H1 (cell line): Measurements from ENCODE around the gene NUP210L. TPM values are rescaled to one million over a fixed set of nuclear protein-coding genes. Genes with fewer than 3 reads are reported as not detected.
A peak's percentile ranks its signal among the peaks of the same experiment; 100 is the strongest.

ENCODE experiments used
- CTCF ChIA-PET: fragments of 300-600 bp; sonication (Branson Sonifier 250); formaldehyde crosslinking; loops from one replicate; lab custom pipeline; 2021; ENCODE audit not compliant: partially characterized antibody; lab: Charles Lee
- POLR2A ChIA-PET: fragments of 300-600 bp; sonication (Branson Sonifier 250); formaldehyde crosslinking; loops from one replicate; lab custom pipeline; 2021; ENCODE audit warnings: inconsistent platforms; ENCODE audit not compliant: partially characterized antibody; lab: Charles Lee
- DNase-seq, 2 experiments: peaks; one replicate each; pipeline versions ENCODE4 v3.0.0 to v3.0.0-alpha.2; 2010 to 2022; ENCODE audit warnings: low spot score in 2 of 2, low read depth in 1 of 2, mixed read lengths in 1 of 2
- FAIRE-seq: peaks from 2 replicates; lab custom pipeline; 2011; peaks lifted over from hg19 to GRCh38; lab: Jason Lieb, UNC
- H2AFZ ChIP-seq: 2 replicates; pipeline ENCODE4 v1.8.1; 2012; ENCODE audit warnings: low read length, inconsistent platforms
- H2AK5ac ChIP-seq: 2 replicates; pipeline ENCODE4 v1.6.1; 2013; ENCODE audit warnings: low read depth, low read length
- H2BK120ac ChIP-seq: replicated peaks from 2 replicates; pipeline ENCODE3; 2013; ENCODE audit warnings: low read depth, low read length, inconsistent platforms
- H2BK12ac ChIP-seq: 2 replicates; pipeline ENCODE4 v1.6.1; 2013; ENCODE audit warnings: low read depth, low read length
- H2BK15ac ChIP-seq: 2 replicates; pipeline ENCODE4 v1.6.1; 2013; ENCODE audit warnings: low read length
- H2BK20ac ChIP-seq: 2 replicates; pipeline ENCODE4 v1.6.1; 2013; ENCODE audit warnings: low read length
- H2BK5ac ChIP-seq: 2 replicates; pipeline ENCODE4 v1.6.1; 2013; ENCODE audit warnings: low read depth, low read length
- H3K14ac ChIP-seq: 2 replicates; pipeline ENCODE4 v1.6.1; 2013; ENCODE audit warnings: inconsistent platforms; ENCODE audit not compliant: insufficient read length
- H3K18ac ChIP-seq: 2 replicates; pipeline ENCODE4 v1.6.1; 2013; ENCODE audit warnings: low read length; ENCODE audit errors: extremely low read depth
- H3K23ac ChIP-seq: 2 replicates; pipeline ENCODE4 v1.6.1; 2013; ENCODE audit warnings: inconsistent platforms; ENCODE audit not compliant: insufficient read length
- H3K23me2 ChIP-seq: 2 replicates; pipeline ENCODE4 v1.6.1; 2013; ENCODE audit warnings: low read depth, low read length
- H3K27ac ChIP-seq: 2 replicates; pipeline ENCODE4 v1.6.1; 2011; ENCODE audit warnings: low read depth, low read length, inconsistent platforms
- H3K27me3 ChIP-seq, 4 experiments: replicated peaks in 1 of 4; 1 replicate in 1 of 4; 2 replicates in 3 of 4; pipeline versions ENCODE4 v1.6.1 to v1.8.1; 2011 to 2013; ENCODE audit warnings: low read length in 3 of 4, mild to moderate bottlenecking in 3 of 4, inconsistent platforms in 2 of 4, mixed read lengths in 2 of 4, moderate library complexity in 1 of 4; ENCODE audit not compliant: control insufficient read depth in 3 of 4, insufficient read depth in 3 of 4; ENCODE audit errors: extremely low read depth in 1 of 4
- H3K36me3 ChIP-seq, 4 experiments: 2 replicates each; pipeline versions ENCODE4 v1.6.1 to v1.8.1; 2011 to 2013; ENCODE audit warnings: mild to moderate bottlenecking in 4 of 4, low read length in 3 of 4, moderate library complexity in 2 of 4, control low read depth in 1 of 4, inconsistent platforms in 1 of 4; ENCODE audit not compliant: insufficient read depth in 4 of 4, control insufficient read depth in 2 of 4
- H3K4ac ChIP-seq: replicated peaks from 2 replicates; pipeline ENCODE3; 2013; ENCODE audit warnings: low read length, low read depth, mixed read lengths, inconsistent platforms; ENCODE audit not compliant: insufficient read length
- H3K4me1 ChIP-seq, 4 experiments: replicated peaks in 1 of 4; 1 replicate in 1 of 4; 2 replicates in 3 of 4; pipeline versions ENCODE4 v1.6.1 to v1.8.1; 2011 to 2013; ENCODE audit warnings: low read length in 3 of 4, inconsistent platforms in 2 of 4, mixed read lengths in 1 of 4; ENCODE audit not compliant: insufficient read depth in 4 of 4, control insufficient read depth in 3 of 4
- H3K4me2 ChIP-seq, 2 experiments: 2 replicates each; pipeline versions ENCODE4 v1.6.1 to v1.8.1; 2011 to 2013; ENCODE audit warnings: low read depth in 2 of 2, low read length in 2 of 2, control low read depth in 1 of 2, inconsistent platforms in 1 of 2, mild to moderate bottlenecking in 1 of 2; ENCODE audit not compliant: insufficient read depth in 1 of 2
- H3K4me3 ChIP-seq, 4 experiments: fragments of 200-600, 300-600 bp in 1 of 4; sonication (generic), shearing (Covaris generic), sonication (Bioruptor Twin) in 1 of 4; 2 replicates each; pipeline versions ENCODE4 v1.5.1 to v1.8.1; 2011 to 2016; ENCODE audit warnings: low read length in 4 of 4, low read depth in 3 of 4, control low read depth in 2 of 4, inconsistent platforms in 2 of 4, mild to moderate bottlenecking in 2 of 4, mixed read lengths in 1 of 4, moderate library complexity in 1 of 4; ENCODE audit not compliant: insufficient read depth in 2 of 4; ENCODE audit errors: extremely low read depth in 1 of 4
- H3K56ac ChIP-seq: replicated peaks from 2 replicates; pipeline ENCODE3; 2013; ENCODE audit warnings: low read depth, mild to moderate bottlenecking, mixed read lengths, low read length, inconsistent platforms; ENCODE audit not compliant: insufficient read length
- H3K79me1 ChIP-seq: 2 replicates; pipeline ENCODE4 v1.6.1; 2013; ENCODE audit warnings: low read depth, low read length, control low read depth
- H3K79me2 ChIP-seq, 2 experiments: 2 replicates each; pipeline versions ENCODE4 v1.6.1 to v1.8.1; 2012 to 2013; ENCODE audit warnings: low read length in 2 of 2, mild to moderate bottlenecking in 2 of 2, inconsistent platforms in 1 of 2; ENCODE audit not compliant: insufficient read depth in 2 of 2, control insufficient read depth in 1 of 2
- H3K9ac ChIP-seq, 4 experiments: replicated peaks in 1 of 4; 1 replicate in 1 of 4; 2 replicates in 3 of 4; pipeline versions ENCODE4 v1.6.1 to v1.8.1; 2011 to 2013; ENCODE audit warnings: low read depth in 3 of 4, low read length in 3 of 4, control low read depth in 2 of 4, mild to moderate bottlenecking in 2 of 4, moderate library complexity in 2 of 4, inconsistent platforms in 1 of 4; ENCODE audit errors: extremely low read depth in 1 of 4
- H3K9me3 ChIP-seq, 2 experiments: 2 replicates each; pipeline versions ENCODE4 v1.6.1 to v1.8.1; 2012 to 2013; ENCODE audit warnings: mild to moderate bottlenecking in 2 of 2, moderate library complexity in 2 of 2, control low read depth in 1 of 2, inconsistent platforms in 1 of 2, low read depth in 1 of 2, low read length in 1 of 2, mixed read lengths in 1 of 2; ENCODE audit not compliant: insufficient read depth in 2 of 2
- H4K20me1 ChIP-seq, 2 experiments: replicated peaks in 1 of 2; 2 replicates each; pipeline versions ENCODE3 to v1.8.1; 2011 to 2013; ENCODE audit warnings: inconsistent platforms in 2 of 2, low read length in 2 of 2, mild to moderate bottlenecking in 1 of 2; ENCODE audit not compliant: insufficient read depth in 2 of 2, control insufficient read depth in 1 of 2
- H4K5ac ChIP-seq: 2 replicates; pipeline ENCODE4 v1.6.1; 2013; ENCODE audit warnings: low read length, low read depth, mixed read lengths, inconsistent platforms; ENCODE audit not compliant: insufficient read length
- H4K8ac ChIP-seq: 2 replicates; pipeline ENCODE4 v1.8.0; 2013; ENCODE audit warnings: mild to moderate bottlenecking, moderate library complexity, low read length, inconsistent platforms; ENCODE audit not compliant: insufficient read depth; ENCODE audit errors: extremely low read depth
- H4K91ac ChIP-seq: replicated peaks from 2 replicates; pipeline ENCODE3; 2013; ENCODE audit warnings: low read length, mixed read lengths, inconsistent platforms; ENCODE audit not compliant: insufficient read length
- BACH1 ChIP-seq: IDR thresholded peaks from 2 replicates; pipeline ENCODE4 v1.6.1; 2012; ENCODE audit warnings: low read length, improper control_type of control experiment
- CTCF ChIP-seq, 3 experiments: IDR thresholded peaks; 1 replicate in 2 of 3; 2 replicates in 1 of 3; pipeline versions ENCODE4 v1.5.1 to v1.6.1; 2011; ENCODE audit warnings: low read length in 3 of 3, mild to moderate bottlenecking in 3 of 3, inconsistent platforms in 2 of 3, low read depth in 1 of 3, moderate library complexity in 1 of 3; ENCODE audit not compliant: insufficient read depth in 1 of 3; ENCODE audit errors: control extremely low read depth in 1 of 3
- JUND ChIP-seq: IDR thresholded peaks from 2 replicates; pipeline ENCODE4 v1.6.1; 2011; ENCODE audit warnings: mild to moderate bottlenecking, improper control_type of control experiment, low read length
- RAD21 ChIP-seq, 2 experiments: IDR thresholded peaks in 1 of 2; conservative IDR thresholded peaks in 1 of 2; 2 replicates each; pipeline ENCODE4 v1.6.1; 2011; ENCODE audit warnings: low read depth in 2 of 2, low read length in 2 of 2, improper control_type of control experiment in 1 of 2, inconsistent platforms in 1 of 2, mild to moderate bottlenecking in 1 of 2, moderate library complexity in 1 of 2
- TCF12 ChIP-seq: IDR thresholded peaks from 2 replicates; pipeline ENCODE4 v1.6.1; 2011; ENCODE audit warnings: low read depth, mild to moderate bottlenecking, low read length
- TEAD4 ChIP-seq: IDR thresholded peaks from 2 replicates; pipeline ENCODE4 v1.6.1; 2012; ENCODE audit warnings: low read depth, low read length, inconsistent platforms, mixed read lengths
- YY1 ChIP-seq: IDR thresholded peaks from 2 replicates; pipeline ENCODE4 v1.6.1; 2011; ENCODE audit warnings: low read depth, mild to moderate bottlenecking, low read length
- ZNF274 ChIP-seq: IDR thresholded peaks from 2 replicates; pipeline ENCODE4 v1.7.0; 2012; ENCODE audit warnings: low read length, borderline replicate concordance; ENCODE audit errors: extremely low read depth
- WGBS, 2 experiments: shearing (Covaris generic) in 1 of 2; methylation state at CpG; one replicate each; pipeline versions ENCODE4 v1.1.6 to v1.1.7; 2013 to 2015; ENCODE audit warnings: low lambda C conversion rate in 2 of 2, mixed read lengths in 2 of 2, inconsistent platforms in 1 of 2, low coverage in 1 of 2, missing lambda C conversion rate in 1 of 2; ENCODE audit not compliant: insufficient replicate concordance in 2 of 2, insufficient coverage in 1 of 2, insufficient read length in 1 of 2; ENCODE audit errors: extremely low coverage in 1 of 2, missing lambda C conversion rate in 1 of 2; 5-methylcytosine and 5-hydroxymethylcytosine counted together
- polyA plus RNA-seq, 7 experiments: library from polyadenylated mRNA; depleted of rRNA in 3 of 7; stranded (reverse) in 5 of 7; unstranded in 2 of 7; fragments of >200 nt in 5 of 7; fragments of 200-250 nt in 2 of 7; gene quantifications; 1 replicate in 5 of 7; 2 replicates in 1 of 7; 4 replicates in 1 of 7; pipeline versions ENCODE4 v1.2.1 to v1.2.3, GENCODE V29; 2011 to 2013; ENCODE audit warnings: missing spikeins in 2 of 7, mixed read lengths in 2 of 7
- total RNA-seq: library from RNA; stranded (reverse); fragmentation: NEBNext Ultra II Directional; extraction: Animal tissue kit (Norgen Biotek cat#: 25700); gene quantifications from 2 replicates; pipeline ENCODE4 v1.2.1, GENCODE V29; 2021

The NUP210L gene
- total and polyA plus RNA-seq, 2 of the 8 experiments (the other 6 are each of a cell fraction or from before 2014, with no cell fraction given), result not detected

GRCh38 chr1:154104433-154105082, 50.3 kb downstream of the NUP210L start:
- no peak overlapping the region for H2BK12ac ChIP-seq
- POLR2A ChIA-PET, result interaction anchor here (0.6 to 2.0 kb wide), 4 partner anchors 50 to 147 kb away, joined by 3 to 13 read pairs (median 5); partner anchors contain the start of genes NUP210L and RPS27
- 75% methylated on average over 3 of the region's 3 CpGs; no CpG with 5 or more reads in 1 of the 2 experiments for WGBS, 2 experiments

More at GRCh38 chr1:154104433-154105082, 50.3 kb downstream of the NUP210L start:
- no peak overlapping the region for H3K4ac ChIP-seq
- H3K9ac ChIP-seq, result no peak overlapping the region
- H3K56ac ChIP-seq, result no peak overlapping the region
- H4K5ac ChIP-seq, result no peak overlapping the region
- H4K20me1 ChIP-seq, result no peaks in the 10 kb centered on the region
- H3K18ac ChIP-seq, result no peak overlapping the region
- CTCF ChIA-PET, result interaction anchor here (0.6 to 2.6 kb wide), 12 partner anchors 9 to 84 kb away, joined by 3 to 7 read pairs (median 3); no protein-coding TSS in a partner anchor
- no peaks in the 10 kb centered on the region for H3K36me3 ChIP-seq
- no peak overlapping the region for H2AK5ac ChIP-seq
- H2AFZ ChIP-seq, result peak overlapping the region; percentile 85
- no peak overlapping the region for H4K91ac ChIP-seq
- DNase-seq (peak in 1 of 2 experiments; percentile 49), FAIRE-seq (peak; percentile 85)
- no peak overlapping the region for H4K8ac ChIP-seq
- no peaks in the 10 kb centered on the region for H3K23me2 ChIP-seq
- no peaks in the 10 kb centered on the region for H3K9me3 ChIP-seq
- H3K27ac ChIP-seq, result no peak overlapping the region
- H3K4me1 ChIP-seq, result peaks cover 0 to 1% (median 0%) of the 10 kb centered on the region in 4 experiments; a peak in 1 of 7 replicates
- no peak overlapping the region for H2BK15ac ChIP-seq
- no peak overlapping the region for H3K23ac ChIP-seq
- H3K4me2 ChIP-seq, result no peak overlapping the region
- H2BK120ac ChIP-seq, result no peak overlapping the region
- no peak overlapping the region for H3K14ac ChIP-seq
- H3K27me3 ChIP-seq, result no peaks in the 10 kb centered on the region
- H3K79me2 ChIP-seq, result no peaks in the 10 kb centered on the region
- no peaks in the 10 kb centered on the region for H3K79me1 ChIP-seq
- TF ChIP-seq ZNF274 (no peak), YY1 (0 out of 2 replicates have a peak, but pooled peaks have one; percentile 16), RAD21 (IDR thresholded peaks at IDR 0.05 in 1 of 2, conservative IDR thresholded peaks at IDR 0.05 in 1 of 2; ENCODE audit: low read depth in 2 of 2, low read length in 2 of 2) (peak; percentile 14 to 38; a peak in 3 of 4 replicates), TEAD4 (0 out of 2 replicates have a peak, but pooled peaks have one; percentile 40), BACH1 (0 out of 2 replicates have a peak, but pooled peaks have one; percentile 22), TCF12 (peak; percentile 43; the same call in 1 of the 2 replicates), JUND (no peak), CTCF (IDR thresholded peaks at IDR 0.05; ENCODE audit: control extremely low read depth in 1 of 3, insufficient read depth in 1 of 3, low read depth in 1 of 3, low read length in 3 of 3) (peak; percentile 34 to 53 (median 51))
- H2BK20ac ChIP-seq, result no peak overlapping the region
- no peak overlapping the region for H2BK5ac ChIP-seq
- H3K4me3 ChIP-seq, result no peak overlapping the region
